ENCODE measurements around the gene ME1.
"Not testable (repeated sequence)": the region's sequence is repeated elsewhere in the genome, so short reads cannot be mapped to it uniquely, and the experiment has no call there.

Gene ME1

DNA sequence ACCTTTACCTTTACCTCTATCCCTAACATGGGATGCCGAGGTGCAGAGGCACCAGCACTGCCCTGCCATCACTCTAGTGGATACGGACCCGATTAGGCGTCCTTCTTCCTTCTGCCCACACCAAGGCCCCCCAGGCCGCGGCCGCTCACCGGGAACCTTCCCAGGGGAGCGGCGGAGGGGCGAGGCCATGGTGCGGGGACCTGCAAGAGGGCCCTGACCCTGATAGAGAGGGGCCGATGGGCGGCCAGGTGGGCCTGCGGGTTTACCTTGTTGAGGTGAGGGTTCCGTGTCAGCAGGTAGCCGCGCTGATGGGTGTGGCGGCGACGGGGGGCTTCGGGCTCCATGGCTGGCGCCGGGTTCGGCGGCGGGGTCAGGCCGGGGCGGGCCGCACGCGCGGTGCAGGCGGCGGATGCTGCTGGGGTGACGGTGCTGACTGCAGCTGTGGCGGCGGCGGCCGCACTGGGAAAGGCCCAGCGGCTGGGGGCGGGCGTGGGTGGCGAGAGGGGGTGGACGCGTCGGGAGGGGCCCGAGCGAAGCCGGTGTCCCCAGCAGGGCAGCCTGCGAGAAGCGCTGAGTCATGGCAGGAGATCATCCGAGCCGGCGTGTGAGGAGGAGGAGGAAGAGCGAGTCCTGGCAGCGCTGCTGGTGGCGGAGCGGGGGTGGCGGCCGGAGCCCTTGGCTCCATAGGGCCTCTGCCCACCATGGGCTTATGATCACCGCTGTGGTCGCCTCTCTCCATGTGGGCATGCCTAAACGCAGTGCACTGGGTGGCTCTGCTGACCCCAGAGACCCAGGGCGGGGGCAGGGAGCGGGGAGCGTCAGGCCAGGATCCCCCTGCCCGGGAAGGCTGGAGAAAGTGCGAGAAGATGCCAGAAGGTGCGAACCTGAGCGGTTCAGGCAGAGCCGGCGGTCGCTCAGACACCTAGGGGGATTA, at the start of gene ME1:
Gene ME1 (minus strand): TSS at position 441 of the 934 bp plus-strand sequence. CDS start 97 bp downstream, at position 344.
- peak; percentile 48 for DNase-seq

DNA sequence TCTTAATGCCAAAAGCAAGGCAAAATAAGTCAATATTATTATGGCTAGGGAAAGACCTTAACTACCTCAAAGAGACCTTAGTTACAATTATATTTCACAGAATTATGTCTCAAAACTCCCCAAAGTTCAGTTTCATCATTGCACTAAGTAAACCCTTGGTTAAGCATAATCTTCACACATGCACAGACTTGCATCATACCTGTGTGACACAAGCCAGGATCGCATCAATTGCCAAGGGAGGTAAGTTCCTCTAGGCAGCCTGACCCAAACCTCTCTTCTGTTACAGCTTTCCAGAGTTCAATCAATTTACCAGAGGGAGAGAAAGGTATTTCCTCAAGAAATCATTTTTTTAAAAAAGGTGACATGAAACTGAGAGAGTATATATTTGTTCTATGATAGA, 49.6 kb upstream of the ME1 start:
- no peak for DNase-seq

DNA sequence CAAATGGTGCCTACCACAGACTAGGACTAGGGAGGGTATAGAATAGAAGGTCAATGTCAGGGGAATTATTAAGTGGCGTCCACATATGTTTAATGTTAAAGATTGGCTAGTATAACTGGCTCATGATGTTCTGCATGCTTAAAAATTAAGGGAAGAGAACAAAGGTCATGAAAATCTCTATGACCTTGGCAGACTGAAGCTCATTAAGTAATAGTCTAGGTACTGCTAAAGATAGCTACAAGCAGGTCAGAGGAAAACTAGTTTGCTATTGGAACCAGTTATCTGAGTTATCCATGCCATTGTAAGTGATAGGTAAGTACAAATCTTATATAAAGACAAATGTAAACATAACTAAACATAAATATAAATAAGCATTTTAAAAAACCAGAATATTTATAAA, 48.5 kb upstream of the ME1 start:
- no peak for DNase-seq

DNA sequence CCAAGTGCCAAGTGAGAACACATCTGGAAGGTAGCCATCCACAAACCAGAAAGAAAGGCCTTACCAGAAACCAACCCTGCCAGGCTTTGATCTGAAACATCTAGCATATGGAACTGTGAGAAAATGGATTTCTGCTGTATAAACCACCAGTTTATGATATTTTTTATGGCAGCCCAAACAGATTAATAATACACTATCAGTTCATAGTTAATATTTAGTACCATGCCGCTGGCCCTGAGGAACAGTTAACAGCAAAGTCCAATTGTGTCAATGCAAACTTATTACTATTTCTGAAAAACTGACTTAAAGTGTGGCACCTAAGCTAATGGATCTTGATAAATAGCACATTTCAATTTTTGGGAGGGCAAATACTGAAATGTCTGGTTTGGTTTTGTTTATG, 46.1 kb upstream of the ME1 start:
- DNase-seq = no peak

DNA sequence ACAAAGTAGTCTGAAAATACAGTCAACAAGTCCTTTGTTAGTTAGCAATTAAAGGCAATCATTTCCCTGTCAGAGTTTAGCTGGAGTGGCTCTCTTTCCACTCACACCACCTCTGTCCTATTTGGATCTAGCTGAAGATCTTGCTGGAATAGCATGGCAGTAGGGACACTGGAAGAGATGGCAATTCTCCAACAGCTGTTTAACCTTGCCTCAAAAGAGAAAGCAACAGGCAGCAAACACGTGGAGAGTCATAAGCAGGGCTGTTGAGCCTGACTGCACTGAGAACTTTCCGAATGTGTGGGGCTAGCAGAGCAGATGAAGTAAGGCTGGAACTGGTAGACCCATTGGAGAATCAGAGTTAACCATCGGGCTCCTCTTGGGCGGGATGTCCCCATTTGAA, 43.5 kb upstream of the ME1 start:
- no peak for DNase-seq

DNA sequence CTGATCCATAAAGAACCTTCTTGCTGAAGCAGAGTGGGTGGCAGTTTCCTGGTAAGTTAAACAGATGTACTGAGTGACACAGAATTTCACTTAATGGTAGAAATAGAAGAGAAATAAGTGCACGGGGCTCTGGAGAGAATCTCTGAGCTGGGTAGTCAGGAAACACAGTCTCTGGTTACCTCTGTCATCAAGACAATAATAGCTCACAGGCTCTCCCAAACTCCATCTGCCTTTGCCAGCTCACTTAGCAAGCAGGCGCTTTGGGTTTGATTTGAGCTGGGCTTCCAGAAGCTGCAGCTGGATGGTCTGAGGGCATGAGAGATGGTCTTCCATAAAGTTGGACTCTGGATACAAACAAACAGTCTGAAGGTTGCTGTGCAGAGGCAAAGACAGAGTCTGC, 41.9 kb upstream of the ME1 start:
- no peak for DNase-seq

DNA sequence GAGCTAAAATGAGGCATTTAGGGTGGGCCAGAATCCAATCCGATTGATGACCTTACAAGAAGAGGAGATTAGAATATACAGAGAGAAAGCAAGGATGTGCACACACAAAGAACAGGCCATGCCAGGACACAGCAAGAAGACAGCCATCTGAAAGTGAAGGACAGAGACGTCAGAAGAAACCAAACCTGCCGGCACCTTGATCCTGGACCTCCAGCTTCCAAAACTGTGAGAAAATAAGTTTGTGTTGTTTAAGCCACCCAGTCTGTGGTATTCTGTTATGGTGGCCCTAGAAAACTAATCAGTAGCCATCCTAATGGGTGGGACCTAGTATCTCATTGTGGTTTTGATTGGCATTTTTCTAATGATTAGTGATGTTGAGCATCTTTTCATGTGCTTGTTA, 39.7 kb upstream of the ME1 start:
- DNase-seq = no peak

DNA sequence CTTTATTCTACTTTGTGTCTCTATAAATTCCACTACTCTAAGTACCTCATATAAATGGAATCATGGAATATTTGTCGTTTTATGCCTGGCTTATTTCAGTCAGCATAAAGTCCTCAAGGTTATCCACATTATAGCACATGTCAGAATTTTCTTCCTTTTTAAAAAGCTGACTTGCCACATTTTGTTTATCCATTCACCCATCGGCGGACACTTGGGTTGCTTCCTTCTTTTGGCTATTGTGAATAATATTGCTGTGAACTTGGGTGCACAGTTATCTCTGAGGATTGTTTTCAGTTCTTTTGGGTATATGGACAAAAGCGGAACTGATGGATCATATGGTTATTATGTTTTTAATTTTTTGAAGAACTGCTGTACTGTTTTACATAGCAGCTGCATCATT, 39.1 kb upstream of the ME1 start:
- no peak for DNase-seq

DNA sequence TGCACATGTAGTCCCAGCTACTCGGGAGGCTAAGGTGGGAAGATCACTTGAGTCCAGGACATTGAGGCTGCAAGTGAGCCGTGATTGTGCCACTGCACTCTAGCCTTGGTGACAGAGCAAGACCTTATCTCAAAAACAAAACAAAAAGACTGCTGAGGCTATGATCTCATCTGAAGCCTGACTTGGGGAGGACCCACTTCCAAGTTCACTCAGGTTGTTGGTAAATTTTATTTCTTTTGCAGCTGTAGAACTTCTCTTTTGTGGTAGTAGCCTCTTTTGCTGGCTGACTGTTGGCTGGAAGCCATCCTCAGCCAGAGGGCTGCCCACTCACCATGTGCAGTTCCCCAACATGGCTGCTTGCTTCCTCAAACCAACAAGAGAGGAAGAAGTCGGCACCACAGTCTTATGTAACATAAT, 36.8 kb upstream of the ME1 start:
- no peak for DNase-seq

DNA sequence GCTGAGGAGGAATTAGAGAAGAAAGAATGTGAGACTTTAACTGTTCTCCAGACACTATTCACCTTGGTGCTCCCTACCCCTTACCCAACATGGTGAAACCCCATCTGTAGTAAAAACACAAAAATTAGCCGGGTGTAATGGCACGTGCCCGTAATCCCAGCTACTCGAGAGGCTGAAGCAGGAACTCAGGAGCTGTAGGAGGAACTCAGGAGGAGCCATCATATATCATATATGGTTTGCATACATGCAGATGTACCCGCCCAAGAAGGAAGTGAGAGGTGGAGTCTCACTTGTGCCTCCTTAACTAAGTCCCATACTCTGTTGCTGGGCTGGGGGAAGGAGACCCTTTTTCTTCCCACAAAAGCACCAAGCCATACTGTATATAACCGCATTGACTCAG, 35.5 kb upstream of the ME1 start:
- no peak for DNase-seq

DNA sequence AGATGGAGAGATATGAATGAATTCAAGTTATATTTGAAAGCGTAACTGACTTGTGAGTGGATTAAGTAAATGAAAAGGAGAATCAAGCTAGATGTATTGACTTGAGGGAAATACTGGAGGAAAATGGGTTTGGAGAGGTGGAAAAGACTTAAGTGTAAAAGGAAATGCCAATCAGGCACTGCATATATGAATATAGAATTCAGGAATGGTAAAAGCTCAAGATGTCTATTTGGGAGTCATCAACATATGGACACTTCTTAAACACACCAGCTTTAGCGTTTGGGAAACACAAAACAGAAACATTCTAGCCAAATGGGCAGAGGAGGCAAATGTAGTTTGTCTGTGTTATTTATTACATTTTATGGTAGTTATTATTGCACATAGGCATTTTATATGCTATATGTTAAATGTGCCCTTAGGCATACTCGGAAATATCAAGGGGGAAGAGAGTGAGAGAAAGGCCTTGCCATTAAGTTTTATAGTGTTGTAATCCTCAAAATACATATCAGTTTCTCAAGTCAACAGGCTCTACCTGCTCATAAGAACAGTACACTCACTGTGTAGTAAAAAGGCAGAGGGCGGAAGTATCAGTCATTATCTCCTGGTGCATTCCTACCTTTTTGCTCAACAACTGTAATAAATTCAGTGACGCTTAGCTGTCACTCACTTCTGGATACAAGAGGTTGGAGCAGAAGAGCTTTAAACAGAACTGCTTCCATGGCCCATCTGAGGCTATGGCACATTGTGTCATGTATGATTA, 33.7 kb upstream of the ME1 start:
- no peak for DNase-seq

DNA sequence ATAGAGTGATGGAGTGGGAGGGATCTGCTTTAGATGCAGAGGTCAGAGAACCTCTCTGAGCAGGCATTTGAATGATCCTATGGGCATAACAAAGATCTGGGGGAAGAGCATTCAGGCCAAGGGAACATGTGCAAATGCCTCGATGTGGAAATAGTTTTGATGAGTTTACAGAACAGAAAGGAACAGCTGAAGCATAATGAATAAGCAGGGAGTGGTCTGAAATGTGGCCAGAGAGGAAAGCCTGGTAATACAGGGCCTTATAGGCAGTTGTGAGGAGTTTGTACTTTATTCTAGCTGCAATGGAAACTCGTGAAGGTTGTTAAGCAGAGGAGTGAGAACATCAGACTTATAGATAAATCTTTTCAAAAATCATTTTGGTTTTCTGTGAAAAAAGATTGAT, 33.0 kb upstream of the ME1 start:
- no peak for DNase-seq

DNA sequence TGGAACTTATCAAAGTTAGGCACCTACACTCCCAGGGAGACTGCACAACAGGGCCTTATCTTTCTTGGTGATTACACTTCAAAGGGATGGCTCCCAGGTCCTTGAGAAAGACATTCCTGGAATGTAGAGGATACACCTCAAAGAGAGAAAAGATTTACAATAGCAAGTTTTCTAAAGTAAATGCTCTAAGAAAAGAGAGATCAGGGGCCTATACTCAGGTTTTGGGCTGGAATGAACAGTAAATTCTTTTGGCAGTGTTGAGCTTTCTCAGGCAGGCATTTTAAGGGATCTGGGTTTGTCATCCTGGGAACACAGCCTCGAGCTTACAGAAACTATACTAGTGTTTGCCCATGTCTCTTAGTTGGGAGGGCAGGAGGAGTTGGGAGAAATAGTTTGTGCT, 31.7 kb upstream of the ME1 start:
- no peak for DNase-seq

DNA sequence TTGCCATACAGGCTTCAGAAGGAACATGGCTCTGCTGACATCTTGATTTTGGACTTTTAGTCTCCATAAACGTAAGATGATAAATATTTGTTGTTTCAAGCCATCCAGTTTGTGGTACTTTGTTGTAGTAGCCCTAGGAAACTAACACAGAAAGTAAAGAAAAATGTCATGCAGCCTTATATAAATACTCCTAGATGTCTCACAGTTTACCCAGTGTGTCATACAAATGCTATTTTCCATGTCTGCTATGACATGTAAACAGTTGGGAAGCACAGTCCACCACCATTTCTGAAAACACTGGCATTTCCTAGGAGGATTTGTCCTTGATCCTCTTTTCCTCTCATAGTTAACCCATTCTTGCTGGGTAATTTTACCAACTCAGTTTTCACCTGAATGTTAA, 30.6 kb upstream of the ME1 start:
- no peak for DNase-seq

DNA sequence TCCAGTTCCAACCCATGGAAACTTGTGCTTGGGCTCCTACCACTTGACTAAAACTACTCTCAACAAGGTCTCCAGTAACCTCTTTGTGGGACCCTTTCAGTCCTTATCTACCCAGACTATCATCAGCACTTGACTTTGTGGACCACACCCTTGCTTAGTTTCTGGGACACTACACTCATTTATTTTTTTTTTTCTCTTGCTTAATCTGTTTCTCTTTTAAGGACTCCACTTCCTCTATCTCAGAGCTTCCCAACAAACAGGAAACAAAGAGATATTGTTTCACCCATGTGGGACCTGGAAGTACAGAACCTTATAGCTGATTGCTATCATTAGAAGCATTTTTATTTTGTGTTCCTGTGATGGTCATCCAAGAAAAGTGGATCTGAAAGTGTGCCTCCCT, 28.8 kb upstream of the ME1 start:
- no peak for DNase-seq

DNA sequence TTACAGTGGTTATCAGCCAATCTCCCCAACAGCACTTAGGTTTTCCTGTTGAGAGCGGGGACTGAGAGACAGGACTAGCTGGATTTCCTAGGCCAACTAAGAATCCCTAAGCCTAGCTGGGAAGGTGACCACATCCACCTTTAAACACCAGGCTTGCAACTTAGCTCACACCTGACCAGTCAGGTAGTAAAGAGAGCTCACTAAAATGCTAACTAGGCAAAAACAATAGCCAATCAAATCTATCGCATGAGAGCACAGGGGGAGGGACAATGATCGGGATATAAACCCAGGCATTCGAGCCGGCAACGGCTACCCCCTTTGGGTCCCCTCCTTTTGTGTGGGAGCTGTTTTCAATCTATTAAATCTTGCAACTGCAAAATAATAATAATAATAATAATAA, 19.2 kb upstream of the ME1 start:
- DNase-seq = not testable (repeated sequence)

DNA sequence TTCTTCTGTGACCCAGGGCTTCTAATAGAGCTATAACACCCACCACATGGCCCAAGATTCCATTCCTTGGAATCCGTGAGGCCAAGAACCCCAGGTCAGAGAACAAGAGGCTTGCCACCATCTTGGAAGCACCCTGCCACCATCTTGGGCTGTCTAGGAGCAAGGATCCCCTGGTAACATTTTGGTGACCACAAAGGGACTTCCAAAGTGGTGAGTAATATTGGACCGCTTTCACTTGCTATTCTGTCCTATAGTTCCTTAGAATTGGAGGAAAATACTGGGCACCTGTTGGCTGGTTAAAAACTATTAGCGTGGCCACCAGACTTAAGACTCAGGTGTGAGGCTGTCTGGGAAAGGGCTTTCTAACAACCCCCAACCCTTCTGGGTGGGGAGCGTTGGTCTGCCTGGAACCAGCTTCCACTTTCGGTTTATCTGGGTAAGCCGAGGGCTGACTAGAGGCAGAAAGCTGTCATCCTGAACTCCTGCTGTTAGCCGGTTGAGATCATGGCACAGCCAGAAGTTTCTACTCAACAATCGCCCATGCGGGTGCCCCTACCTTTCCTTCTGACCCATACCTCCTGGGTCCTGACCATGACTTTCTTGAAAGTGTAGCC, 13.3 kb upstream of the ME1 start:
- DNase-seq = not testable (repeated sequence)

DNA sequence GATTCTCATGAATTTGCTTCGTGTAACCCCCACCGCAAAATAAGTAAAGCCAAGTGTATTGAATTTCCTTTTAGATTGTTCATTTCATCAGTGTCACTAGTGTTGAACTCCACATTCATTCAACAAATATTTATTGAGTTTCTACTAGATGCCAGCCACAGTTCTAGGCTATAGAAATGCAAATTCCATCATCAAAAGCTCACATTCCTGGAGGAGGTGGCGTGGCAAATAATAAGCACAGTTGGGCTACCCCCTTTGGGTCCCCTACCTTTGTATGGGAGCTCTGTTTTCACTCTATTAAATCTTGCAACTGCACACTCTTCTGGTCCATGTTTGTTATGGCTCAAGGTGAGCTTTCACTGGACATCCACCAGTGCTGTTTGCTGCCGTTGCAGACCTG, 12.7 kb upstream of the ME1 start:
- no peak for DNase-seq

DNA sequence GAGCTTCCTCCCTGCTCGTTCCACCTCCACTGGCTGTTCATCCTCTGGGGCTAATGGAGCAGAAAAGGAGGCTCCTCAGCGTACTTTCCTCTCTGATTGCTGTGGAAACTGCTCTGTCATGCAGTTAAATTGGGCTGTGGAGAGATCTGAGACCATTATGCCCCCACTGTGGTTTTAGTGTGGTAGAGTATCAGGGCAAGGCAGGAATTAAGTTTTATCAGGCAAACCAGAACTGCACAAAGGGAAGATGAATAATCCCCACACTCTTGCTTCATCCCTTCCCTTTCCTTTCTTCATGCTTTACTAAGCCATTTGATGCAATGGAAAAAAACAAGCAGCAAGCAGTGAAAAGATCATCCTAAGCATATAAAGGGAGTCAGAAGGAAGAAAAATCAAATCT, 11.9 kb upstream of the ME1 start:
- DNase-seq = no peak

DNA sequence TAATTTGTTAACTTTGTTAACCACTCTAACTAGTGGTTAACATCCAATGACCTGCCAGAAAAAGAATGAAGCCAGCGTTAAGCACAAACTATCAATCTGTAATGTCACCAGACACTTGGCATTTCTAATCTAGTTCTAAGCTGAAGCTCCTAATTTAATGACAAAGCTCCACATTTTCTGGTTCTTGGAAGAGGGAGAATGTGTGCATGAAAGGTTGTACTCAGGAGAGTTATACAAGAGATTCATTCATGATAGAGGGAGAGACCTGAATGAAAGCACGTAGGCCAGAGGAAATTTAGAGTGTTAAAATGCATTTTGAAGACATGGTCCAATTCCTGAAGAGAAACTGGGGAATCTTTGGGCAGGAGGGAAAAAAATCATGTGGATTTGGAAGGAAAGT, 8.3 kb upstream of the ME1 start:
- DNase-seq = no peak

DNA sequence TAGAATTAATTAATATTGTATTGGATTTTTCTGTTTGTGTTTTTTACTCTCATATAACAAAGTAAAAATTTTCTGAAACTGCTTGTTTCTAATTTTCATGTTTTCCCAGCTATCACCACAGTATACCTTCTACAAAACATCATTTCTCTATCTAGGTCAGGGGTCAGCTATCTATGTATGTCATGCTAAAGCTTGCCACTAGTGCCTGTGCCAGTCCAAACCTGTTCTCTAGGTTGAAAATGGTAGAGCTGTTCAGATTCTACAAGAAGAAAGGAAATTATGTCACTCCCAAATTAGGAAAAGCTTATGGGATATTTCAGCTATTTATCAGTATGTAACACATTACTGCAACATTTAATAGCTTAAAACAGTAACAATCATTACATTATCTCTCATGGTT, 5.8 kb upstream of the ME1 start:
- no peak for DNase-seq

DNA sequence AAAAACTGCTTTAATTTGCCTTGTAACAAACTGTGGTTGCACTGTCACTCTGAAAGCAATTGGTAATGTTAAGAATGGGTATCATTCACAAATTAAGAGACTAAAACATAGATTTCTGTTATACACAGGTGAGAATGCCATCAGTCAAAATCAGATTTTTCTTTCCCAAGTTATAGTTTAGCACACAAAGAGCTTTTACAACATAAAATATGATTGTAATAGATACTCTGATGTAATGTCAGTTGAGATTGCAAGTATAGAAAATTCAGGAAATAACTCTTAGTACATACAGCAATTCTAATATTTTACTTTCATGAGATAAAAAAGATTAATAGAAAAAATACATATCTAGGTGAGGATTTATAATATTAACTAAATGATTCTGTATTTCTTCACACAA, 2.3 kb upstream of the ME1 start:
- DNase-seq = no peak

DNA sequence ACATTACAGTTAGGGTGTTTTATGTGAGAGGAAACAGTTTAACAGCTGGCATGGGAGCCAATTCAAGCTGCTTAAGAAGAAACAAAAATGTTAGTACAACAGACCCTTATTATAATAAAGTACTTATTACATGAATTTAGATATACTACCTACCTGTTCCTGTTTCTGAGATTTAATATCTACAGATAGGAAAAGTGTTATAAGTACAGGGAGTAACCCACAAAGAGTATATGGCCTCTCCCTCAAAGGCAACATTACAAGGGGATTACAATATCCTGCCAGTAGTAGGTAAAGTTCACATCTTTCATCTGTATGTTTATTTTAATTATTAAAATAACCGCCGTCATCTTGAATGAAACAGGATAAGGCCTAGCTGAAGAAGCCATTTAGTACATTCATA, 1.8 kb upstream of the ME1 start:
- DNase-seq = no peak

Measured in T1000 (cell line).